Ovary (tissue), 9 donors: ENCODE measurements around the gene CDKL5. TPM values are rescaled to one million over a fixed set of nuclear protein-coding genes. Genes with fewer than 3 reads are reported as not detected.

Source experiments
- DNase-seq, 5 donors: peaks; one replicate each; pipeline ENCODE4 v3.0.0-alpha.2; 2019 to 2020
- H3K27ac ChIP-seq, 2 donors: fragments of 200-600 bp; one replicate each; pipeline versions ENCODE4 v1.5.1 to v1.8.0; 2019 to 2022
- H3K27me3 ChIP-seq: fragments of 200-600 bp; one replicate; pipeline ENCODE4 v1.8.0; 2022
- H3K36me3 ChIP-seq: fragments of 200-600 bp; sonication (generic); one replicate; pipeline ENCODE4 v1.5.1; 2019
- H3K4me1 ChIP-seq: one replicate; pipeline ENCODE4 v1.8.1; 2013; ENCODE audit warnings: mild to moderate bottlenecking, moderate library complexity; ENCODE audit not compliant: insufficient read depth
- H3K4me3 ChIP-seq: fragments of 200-600 bp; sonication (generic); one replicate; pipeline ENCODE4 v1.5.1; 2017
- H3K9me3 ChIP-seq, 2 donors: fragments of 200-600 bp in 1 of 2; sonication (generic) in 1 of 2; one replicate each; pipeline versions ENCODE4 v1.5.1 to v1.8.1; 2013 to 2019; ENCODE audit warnings: mild to moderate bottlenecking in 1 of 2, moderate library complexity in 1 of 2
- CTCF ChIP-seq, 3 donors: fragments of 450-650 bp in 2 of 3; fragments of 200-600 bp in 1 of 3; IDR thresholded peaks; one replicate each; pipeline versions ENCODE4 v1.5.1 to v1.8.0; 2016 to 2022; ENCODE audit warnings: antibody characterized with exemption in 3 of 3, mild to moderate bottlenecking in 1 of 3
- EP300 ChIP-seq: sonication (generic); formaldehyde crosslinking; IDR thresholded peaks from one replicate; pipeline ENCODE4 v1.6.1; 2017; ENCODE audit warnings: antibody characterized with exemption
- POLR2A ChIP-seq: fragments of 450-650 bp; IDR thresholded peaks from one replicate; pipeline ENCODE4 v1.6.1; 2017; ENCODE audit warnings: antibody characterized with exemption, mild to moderate bottlenecking, moderate library complexity
- WGBS, 3 donors: extraction: QIAGEN DNeasy Blood & Tissue Kit in 1 of 3; methylation state at CpG; one replicate each; pipeline versions ENCODE4 v1.1.5 to v1.1.7; 2013 to 2017; 5-methylcytosine and 5-hydroxymethylcytosine counted together
- intact Hi-C, 4 donors: fragments of 100-400 bp; cut with DNase I; formaldehyde crosslinking; loops; one replicate each; pipeline versions ENCODE4 v1.11.0 to v1.15.1; 2022 to 2023
- polyA plus RNA-seq, 2 donors: library from polyadenylated mRNA; stranded (reverse); fragments of 200-250 nt in 1 of 2; fragments of 350-450 nt in 1 of 2; fragmentation: Illumina TruSeq in 1 of 2; extraction: RNeasy Lipid Tissue Mini Kit (QIAGEN cat#74804) in 1 of 2; gene quantifications; one replicate each; pipeline ENCODE4 v1.2.3, GENCODE V29; 2013 to 2014
- total RNA-seq, 7 donors: library from RNA; depleted of rRNA in 2 of 7; stranded (reverse); fragments of >200 nt in 2 of 7; fragmentation: NEBNext Ultra II Directional in 3 of 7; extraction: Animal tissue kit (Norgen Biotek cat#: 25700) in 3 of 7; gene quantifications; one replicate each; pipeline versions ENCODE4 v1.1.0 to v1.2.4, GENCODE V29; 2016 to 2023
- donor health status: DM: no; HTN: no; CAD: no; lungs with moderate emphysema.
- donor health status: DM: no; HTN: no; CAD: no.
- donor health status: Bipolar disorder and iron deficiency.
- donor health status: DM: yes; HTN: yes; CAD: no.
- donor health status: DM: no; HTN: no; CAD: no.
- donor health status: DM: yes; HTN: yes; CAD: no.

Gene CDKL5
- total and polyA plus RNA-seq, 9 donors, result 2.6 to 18.5 (median 12.2) TPM

- whole genome bisulfite sequencing, 3 donors, result 89 to 93% (median 92%) methylated on average over 2 of the region's 2 CpGs
These were observed 120.4 kb downstream of the CDKL5 start for GRCh38 chrX:18545771-18546170.

GRCh38 chrX:18548996-18549395 is 123.6 kb downstream of the CDKL5 start:
- TF ChIP-seq EP300, result no peak
- no peak for TF ChIP-seq POLR2A
- no peak for TF ChIP-seq CTCF (IDR thresholded peaks at IDR 0.05)
- intact Hi-C loops, result no loop called here
- Histone ChIP-seq H3K4me3 (no peak overlapping the region), H3K9me3 (no peaks in the 10 kb centered on the region), H3K27me3 (no peaks in the 10 kb centered on the region), H3K4me1 (no peaks in the 10 kb centered on the region), H3K36me3 (no peaks in the 10 kb centered on the region), H3K27ac (no peak overlapping the region)
- no peak for DNase-seq
- WGBS, 3 donors, result 84 to 86% (median 86%) methylated on average over 3 of the region's 3 CpGs

More at GRCh38 chrX:18545771-18546170, 120.4 kb downstream of the CDKL5 start:
- intact Hi-C loops, result no loop called here
- H3K27ac ChIP-seq, result no peak overlapping the region
- H3K36me3 ChIP-seq, result no peaks in the 10 kb centered on the region
- H3K4me3 ChIP-seq, result no peak overlapping the region
- no peaks in the 10 kb centered on the region for H3K9me3 ChIP-seq
- H3K27me3 ChIP-seq, result no peaks in the 10 kb centered on the region
- no peak for TF ChIP-seq EP300
- TF ChIP-seq CTCF (IDR thresholded peaks at IDR 0.05), result no peak
- no peak for TF ChIP-seq POLR2A
- no peaks in the 10 kb centered on the region for H3K4me1 ChIP-seq
- DNase-seq, result no peak

- no peak for DNase-seq
- Histone ChIP-seq H3K36me3 (no peaks in the 10 kb centered on the region), H3K9me3 (no peaks in the 10 kb centered on the region), H3K27ac (no peak overlapping the region), H3K4me3 (no peak overlapping the region), H3K27me3 (no peaks in the 10 kb centered on the region), H3K4me1 (no peaks in the 10 kb centered on the region)
- intact Hi-C loops, result no loop called here
- TF ChIP-seq POLR2A (no peak), CTCF (IDR thresholded peaks at IDR 0.05) (no peak), EP300 (no peak)
- WGBS, 3 donors, result 43 to 55% (median 49%) methylated on average over 1 of the region's 1 CpG
These were observed 124.2 kb downstream of the CDKL5 start for GRCh38 chrX:18549643-18550042.

GRCh38 chrX:18557879-18558278 is 132.5 kb downstream of the CDKL5 start:
- no peak overlapping the region for H3K4me3 ChIP-seq
- 57 to 75% (median 68%) methylated on average over 1 of the region's 1 CpG for WGBS, 3 donors

More at GRCh38 chrX:18557879-18558278, 132.5 kb downstream of the CDKL5 start:
- Histone ChIP-seq H3K27ac (no peak overlapping the region), H3K36me3 (no peaks in the 10 kb centered on the region), H3K9me3 (no peaks in the 10 kb centered on the region), H3K27me3 (no peaks in the 10 kb centered on the region), H3K4me1 (no peaks in the 10 kb centered on the region)
- DNase-seq, result no peak
- intact Hi-C loops, result no loop called here
- no peak for TF ChIP-seq EP300
- no peak for TF ChIP-seq CTCF (IDR thresholded peaks at IDR 0.05)
- TF ChIP-seq POLR2A, result no peak
